SW 1271 (cell line): ENCODE data around the gene ANKS1B.

Source experiments
- DNase-seq, 2 experiments: peaks; one replicate each; lab custom pipeline; 2025; lab: John Stamatoyannopoulos, UW

Gene ANKS1B

DNA sequence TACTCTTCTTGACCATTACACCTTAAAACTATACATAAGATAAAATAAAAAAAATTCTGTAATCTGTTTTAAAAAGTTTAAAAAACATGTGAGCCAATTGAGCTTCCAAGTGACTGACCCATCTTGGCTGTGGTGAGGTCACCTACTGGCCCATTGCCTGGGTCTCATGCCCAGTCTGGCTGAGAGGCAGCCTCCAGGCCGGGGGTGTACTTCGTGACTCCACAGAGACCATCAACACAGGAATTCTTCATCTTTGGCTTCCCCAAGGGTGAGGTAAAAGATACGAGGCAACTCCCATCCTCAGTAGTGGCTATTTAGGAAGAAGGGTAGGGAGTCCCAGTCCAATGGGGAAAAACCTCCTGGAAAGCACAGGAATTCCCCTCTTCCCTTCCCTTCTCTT lies 1226.4 kb downstream of the ANKS1B start:
- no peak for DNase-seq

- no peak for DNase-seq
Measured at GRCh38 chr12:98757455-98757854, 1227.3 kb downstream of the ANKS1B start.

- DNase-seq = peak in 1 of 2 experiments; percentile 27
Measured at GRCh38 chr12:98755855-98756254, 1228.9 kb downstream of the ANKS1B start.

DNA sequence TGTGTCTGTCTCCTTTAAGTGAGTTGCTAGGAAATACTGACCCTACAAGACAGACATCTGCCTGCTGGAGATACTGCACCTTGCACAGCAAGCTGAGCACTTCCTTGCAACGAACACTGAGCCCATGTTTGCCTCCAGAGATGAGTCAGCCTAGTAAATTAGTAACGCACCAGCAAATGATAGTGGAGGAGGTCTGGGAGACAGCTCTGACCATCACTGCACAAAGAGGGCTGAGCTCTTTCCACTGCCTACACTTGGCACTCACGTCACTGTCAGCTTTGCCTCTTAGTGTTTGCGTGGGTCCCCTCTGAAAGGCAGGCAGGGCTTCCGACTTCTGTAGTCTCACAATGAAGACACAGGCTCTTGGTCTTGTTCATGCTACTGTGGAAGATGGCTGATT lies 1230.6 kb downstream of the ANKS1B start:
- no peak for DNase-seq

- DNase-seq = no peak
Measured at GRCh38 chr12:98752726-98753125, 1232.0 kb downstream of the ANKS1B start.

DNA sequence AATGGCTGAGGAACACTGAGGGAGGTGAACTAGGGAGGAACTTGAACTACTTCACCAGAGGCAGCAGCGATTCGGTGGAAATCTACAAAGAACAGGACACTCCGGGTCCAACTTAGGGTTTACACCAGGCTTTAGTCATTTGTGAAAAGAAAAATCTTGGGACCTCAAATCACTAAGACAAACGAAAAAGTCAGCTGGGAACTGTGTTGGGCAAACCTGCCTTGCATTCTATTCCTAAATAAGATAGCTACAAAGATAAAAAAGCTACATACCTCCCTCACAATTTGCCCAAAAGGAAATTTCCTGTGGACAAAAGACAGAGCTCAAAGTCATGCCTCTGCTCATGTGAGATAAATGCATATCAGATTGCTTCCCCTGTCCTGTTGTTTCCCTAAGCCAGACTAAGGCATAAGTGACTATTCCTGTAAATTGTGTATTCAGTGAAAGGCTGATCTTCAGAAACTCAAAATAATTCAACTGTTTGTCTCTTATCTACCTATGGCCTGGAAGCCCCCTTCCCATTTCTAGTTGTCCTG lies 1233.1 kb downstream of the ANKS1B start:
- DNase-seq = no peak

GRCh38 chr12:98750511-98750910 lies 1234.2 kb downstream of the ANKS1B start:
- DNase-seq = no peak

GRCh38 chr12:98748463-98748862 lies 1236.3 kb downstream of the ANKS1B start:
- DNase-seq = no peak

- no peak for DNase-seq
Measured at GRCh38 chr12:98745578-98746391, 1239.0 kb downstream of the ANKS1B start.

DNA sequence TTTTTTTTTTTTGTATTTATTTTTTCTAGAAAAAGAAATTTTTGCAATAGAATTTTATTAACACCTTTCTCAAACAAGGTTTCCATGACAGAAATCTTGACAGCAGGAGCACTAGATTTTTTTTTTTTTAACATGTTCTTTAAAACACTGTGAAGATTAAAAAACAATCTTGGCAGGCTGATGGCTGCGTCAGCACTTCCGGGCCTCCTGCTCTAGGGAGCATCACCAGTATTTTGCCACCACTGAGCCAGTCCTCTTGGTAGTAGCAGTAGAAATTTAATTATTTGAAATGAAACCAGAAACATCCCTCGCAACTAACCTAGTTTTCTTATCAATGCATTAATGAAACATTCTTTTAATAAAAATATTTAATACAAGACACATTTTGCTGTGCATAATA lies 1240.1 kb downstream of the ANKS1B start:
- DNase-seq = no peak

DNA sequence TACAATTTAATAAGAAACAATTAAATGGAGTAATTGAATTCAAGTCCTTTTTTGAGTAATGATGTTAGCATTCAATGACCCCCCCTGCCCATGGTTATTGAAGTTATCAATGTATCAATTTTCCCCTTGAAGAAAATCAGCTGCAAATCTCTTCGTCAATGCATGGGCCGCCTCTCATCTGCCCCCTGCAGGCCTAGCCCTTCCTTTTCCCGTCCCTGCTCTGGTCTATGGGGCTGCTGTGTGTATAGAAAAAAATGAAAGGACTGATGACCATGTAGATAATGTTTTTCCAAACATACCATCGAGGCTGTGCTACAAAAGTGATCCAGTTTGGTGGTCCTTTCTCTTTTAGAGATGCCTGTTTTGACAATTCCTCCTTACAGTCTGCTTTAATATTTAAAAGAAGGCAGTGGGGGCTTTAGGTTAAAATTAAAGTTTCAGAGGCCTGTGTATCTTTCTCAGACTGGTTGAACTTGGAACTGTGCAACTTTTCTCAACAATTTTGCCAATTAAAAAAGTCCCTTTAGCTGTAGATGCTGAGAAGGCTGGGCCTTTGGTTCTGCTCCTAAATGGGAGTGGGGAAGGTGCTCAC lies 1241.3 kb downstream of the ANKS1B start:
- DNase-seq = no peak

- no peak for DNase-seq
Measured at GRCh38 chr12:98741556-98742265, 1243.0 kb downstream of the ANKS1B start.

- DNase-seq = no peak
Measured at GRCh38 chr12:98741196-98741555, 1243.6 kb downstream of the ANKS1B start.

- no peak for DNase-seq
Measured at GRCh38 chr12:98740751-98741150, 1244.0 kb downstream of the ANKS1B start.

- no peak for DNase-seq
Measured at GRCh38 chr12:98738539-98738938, 1246.2 kb downstream of the ANKS1B start.

DNA sequence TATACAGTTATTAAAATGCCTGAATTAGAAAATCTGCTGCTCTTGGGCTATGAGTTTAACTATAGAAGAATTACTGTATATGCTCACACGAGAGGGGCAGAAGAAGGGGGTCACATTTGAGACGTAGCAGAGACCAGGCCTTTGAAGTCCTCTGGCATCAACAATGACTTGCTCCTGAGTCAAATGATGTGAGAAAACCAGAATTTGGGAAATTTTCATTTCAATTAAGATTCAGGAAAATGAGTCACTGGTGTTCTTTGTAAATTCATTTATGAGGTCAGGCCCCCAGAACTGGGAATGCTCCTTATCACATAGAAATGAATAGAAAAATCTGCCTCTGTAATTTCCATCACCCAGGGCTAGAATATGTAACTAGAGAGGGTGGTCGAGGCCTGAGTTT lies 1246.7 kb downstream of the ANKS1B start:
- no peak for DNase-seq

DNA sequence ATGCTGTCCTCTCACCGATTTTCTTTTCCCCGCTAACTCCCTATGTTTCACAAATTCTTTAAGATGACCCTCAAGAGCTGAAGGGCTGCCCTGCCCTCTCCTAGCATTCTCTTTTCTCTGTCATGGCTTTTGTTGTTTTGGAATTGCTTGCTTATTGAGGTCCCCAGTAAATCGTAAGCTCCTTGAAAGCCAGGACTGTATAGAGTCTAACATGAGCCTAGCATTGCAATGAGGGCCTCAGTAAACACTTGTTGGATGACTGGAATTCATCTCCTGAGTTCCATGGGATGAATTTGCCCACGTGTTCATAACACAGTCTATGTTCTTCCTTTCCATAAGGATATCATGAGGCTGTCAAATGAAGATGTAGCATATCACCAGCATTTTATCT lies 1247.4 kb downstream of the ANKS1B start:
- DNase-seq = no peak

DNA sequence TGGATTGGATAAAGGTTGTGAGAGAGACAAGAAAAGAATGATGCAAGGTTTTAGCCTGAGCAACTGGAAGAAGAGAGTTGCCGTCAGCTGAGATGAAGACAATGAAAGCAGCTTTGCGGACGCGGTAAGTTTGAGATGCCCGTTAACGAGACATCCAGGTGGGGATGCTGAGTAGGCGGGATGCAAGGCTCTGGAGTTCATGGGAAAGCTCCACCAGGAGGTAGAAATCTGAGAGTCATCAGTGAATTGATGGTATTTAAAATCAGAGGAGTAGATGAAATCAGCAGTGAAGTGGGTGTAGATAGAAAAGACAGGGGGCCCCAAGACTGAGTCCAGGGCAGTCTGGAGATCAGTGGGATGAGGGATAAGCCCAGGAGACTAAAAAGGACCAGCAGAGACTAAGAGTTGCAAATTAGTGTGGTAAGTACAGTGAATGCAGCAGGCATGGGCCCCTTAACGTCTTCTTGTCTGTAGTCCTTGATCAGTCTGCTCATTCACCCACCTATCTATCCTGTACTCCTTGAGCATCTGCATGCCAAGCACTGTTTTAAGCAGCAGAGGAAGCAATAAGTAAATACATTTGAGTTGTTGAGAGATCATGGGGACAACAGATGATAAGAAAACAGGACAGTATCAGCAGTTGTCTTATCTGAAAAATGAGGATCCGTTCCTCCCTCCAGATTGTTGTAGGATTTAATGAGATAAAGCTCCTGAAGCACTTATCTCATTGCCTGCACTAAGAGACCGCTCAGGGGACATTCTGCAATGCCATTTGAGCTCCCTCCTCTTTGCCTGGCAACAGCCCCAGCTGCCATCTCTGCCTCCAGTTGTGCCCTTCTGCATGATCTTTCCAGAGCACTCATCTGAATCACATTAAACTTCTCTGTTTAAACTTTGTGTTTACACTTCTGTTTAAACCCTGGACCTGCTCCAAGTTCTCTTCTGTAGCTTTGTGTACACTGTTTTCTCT lies 1248.1 kb downstream of the ANKS1B start:
- no peak for DNase-seq

DNA sequence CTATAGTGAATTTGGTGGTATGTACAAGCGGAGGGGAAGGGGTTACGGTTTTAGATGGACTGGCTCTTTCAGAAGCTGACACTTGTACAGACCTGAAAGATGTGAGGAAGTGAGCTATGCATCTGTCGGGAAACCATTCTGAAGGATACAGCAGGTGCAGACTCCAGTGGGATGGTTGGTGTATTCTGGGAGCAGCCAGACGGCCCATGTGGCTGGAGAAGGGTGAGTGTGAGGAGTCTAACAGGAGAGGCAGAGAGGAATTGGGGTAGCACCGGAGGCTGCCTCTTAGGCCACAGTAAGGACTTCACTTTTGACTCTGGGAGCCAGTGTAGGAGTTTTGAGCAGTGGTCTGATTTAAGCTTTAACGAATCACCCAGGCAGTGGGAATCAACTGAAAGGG lies 1248.9 kb downstream of the ANKS1B start:
- DNase-seq = no peak

- DNase-seq = no peak
Measured at GRCh38 chr12:98733667-98734350, 1250.9 kb downstream of the ANKS1B start.

DNA sequence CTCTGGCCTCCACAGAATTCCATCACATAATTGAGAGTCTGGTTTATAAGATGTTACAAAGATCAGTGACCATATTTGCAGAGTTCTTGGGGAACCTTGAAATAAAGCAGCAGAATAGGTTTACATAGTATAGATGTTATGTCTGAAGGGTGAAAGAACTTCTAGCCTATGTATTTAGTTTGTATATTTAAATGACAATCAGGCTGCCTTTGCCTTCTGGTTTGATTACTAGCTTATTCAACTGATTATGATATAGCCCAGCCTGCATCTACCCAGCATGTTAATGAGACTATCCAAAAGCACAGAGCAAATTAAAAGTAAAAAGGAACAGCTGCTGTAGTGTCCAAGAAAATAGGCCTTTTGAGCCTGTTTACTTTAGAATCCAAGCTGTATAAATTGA lies 1254.3 kb downstream of the ANKS1B start:
- no peak for DNase-seq
